Measurements from ENCODE around the gene LRRC39.
"Not testable (repeated sequence)": the region's sequence is repeated elsewhere in the genome, so short reads cannot be mapped to it uniquely, and the experiment has no call there.

Gene LRRC39

GRCh38 chr1:100178091-100178490, at the start of gene LRRC39:
LRRC39 (minus strand) TSS chr1:100178256; CDS start chr1:100168516, 9,740 bp downstream.
- DNase-seq (ENCODE audit: low spot score), result no peak

- no peak for DNase-seq (ENCODE audit: low spot score)
Measured at GRCh38 chr1:100222428-100222827, 44.4 kb upstream of the LRRC39 start.

DNA sequence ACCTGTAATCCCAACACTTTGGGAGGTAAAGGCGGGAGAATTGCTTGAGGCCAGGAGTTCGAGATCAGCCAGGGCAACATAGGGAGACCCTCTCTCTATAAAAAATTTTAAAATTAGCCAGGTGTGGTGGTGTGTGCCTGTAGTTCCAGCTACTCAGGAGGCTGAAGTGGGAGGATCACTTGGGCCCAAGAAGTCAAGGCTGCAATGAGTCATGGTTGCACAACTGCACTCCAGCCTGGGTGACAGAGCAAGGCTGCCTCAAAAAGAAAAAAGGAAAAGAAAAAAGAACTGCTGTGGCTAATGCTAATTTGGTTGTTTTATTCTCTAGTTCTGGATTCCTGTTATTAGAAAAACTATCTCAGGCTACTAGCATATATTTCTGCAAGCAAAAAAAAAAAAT, 41.8 kb upstream of the LRRC39 start:
- DNase-seq (ENCODE audit: low spot score), result no peak

GRCh38 chr1:100219457-100219856, 41.4 kb upstream of the LRRC39 start:
- DNase-seq (ENCODE audit: low spot score), result no peak

DNA sequence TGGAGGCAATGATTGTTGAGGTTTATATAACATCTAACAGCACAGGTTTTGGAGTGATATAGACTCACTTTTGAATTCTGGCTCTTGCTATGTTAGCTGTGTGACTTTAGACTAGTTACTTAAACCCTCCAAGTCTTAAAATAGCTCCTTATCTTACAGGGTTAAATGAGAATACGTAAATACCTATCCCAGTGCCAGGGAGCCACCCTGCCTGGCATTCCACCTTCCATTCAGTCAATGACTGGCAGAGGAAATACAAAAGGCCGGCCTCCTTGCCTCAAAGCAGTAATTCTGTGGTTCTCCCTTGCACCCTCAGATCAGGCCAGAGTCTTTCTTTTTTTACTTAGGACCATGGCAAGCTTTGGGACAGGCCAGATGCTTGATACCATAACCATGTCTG, 39.8 kb upstream of the LRRC39 start:
- DNase-seq (ENCODE audit: low spot score), result no peak

- DNase-seq (ENCODE audit: low spot score), result no peak
Measured at GRCh38 chr1:100215101-100215500, 37.0 kb upstream of the LRRC39 start.

DNA sequence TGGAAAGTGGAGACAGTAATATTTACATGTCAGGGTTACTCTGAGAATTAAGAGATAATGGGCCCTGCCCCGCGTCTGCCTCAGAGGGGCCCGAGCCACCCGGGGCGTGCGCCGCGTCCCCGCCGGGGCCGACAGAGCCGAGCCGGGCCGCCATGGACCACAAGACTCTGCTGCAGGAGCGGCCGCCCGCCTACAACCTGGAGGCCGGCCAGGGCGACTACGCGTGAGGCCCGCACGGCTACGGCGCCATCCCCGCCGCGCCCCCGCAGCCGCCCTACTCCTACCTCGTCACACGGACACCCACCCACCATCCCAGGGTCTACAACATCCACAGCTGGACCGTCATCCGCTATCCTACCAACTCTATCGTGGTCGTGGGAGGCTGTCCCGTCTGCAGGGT, 35.1 kb upstream of the LRRC39 start:
- no peak for DNase-seq (ENCODE audit: low spot score)

- DNase-seq (ENCODE audit: low spot score), result no peak
Measured at GRCh38 chr1:100206301-100206700, 28.2 kb upstream of the LRRC39 start.

DNA sequence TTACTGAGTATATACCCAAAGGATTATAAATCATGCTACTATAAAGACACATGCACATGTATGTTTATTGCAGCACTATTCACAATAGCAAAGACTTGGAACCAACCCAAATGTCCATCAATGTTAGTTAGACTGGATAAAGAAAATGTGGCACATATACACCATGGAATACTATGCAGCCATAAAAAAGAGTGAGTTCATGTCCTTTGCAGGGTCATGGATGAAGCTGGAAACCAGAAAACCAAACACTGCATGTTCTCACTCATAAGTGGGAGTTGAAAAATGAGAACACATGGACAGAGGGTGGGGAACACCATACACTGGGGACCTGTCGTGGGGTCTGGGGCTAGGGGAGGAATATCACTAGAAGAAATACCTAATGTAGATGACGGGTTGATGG, 27.5 kb upstream of the LRRC39 start:
- not testable (repeated sequence) for DNase-seq (ENCODE audit: low spot score)

DNA sequence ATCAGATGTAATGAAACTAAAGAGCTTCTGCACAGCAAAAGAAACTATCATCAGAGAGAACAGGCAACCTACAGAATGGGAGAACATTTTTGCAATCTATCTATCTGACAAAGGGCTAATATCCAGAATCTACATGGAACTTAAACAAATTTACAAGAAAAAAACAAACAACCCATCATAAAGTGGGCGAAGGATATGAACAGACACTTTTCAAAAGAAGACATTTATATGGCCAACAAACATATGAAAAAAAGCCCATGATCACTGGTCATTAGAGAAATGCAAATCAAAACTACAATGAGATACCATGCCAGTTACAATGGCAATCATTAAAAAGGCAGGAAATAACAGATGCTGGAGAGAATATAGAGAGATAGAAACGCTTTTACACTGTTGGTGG, 27.0 kb upstream of the LRRC39 start:
- not testable (repeated sequence) for DNase-seq (ENCODE audit: low spot score)

GRCh38 chr1:100202703-100203102, 24.6 kb upstream of the LRRC39 start:
- not testable (repeated sequence) for DNase-seq (ENCODE audit: low spot score)

DNA sequence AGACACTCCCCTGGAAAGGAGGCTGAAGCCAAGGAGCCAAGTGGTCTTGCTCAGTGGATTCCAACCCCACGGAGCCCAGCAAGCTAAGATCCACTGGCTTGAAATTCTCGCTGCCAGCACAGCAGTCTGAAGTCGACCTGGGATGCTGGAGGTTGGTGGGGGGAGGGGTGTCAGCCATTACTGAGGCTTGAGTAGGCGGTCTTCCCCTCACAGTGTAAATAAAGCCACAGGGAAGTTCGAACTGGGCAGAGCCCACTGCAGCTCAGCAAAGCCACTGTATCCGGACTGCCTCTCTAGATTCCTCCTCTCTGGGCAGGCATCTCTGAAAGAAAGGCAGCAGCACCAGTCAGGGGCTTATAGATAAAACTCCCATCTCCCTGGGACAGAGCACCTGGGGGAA, 22.0 kb upstream of the LRRC39 start:
- DNase-seq (ENCODE audit: low spot score), result not testable (repeated sequence)

GRCh38 chr1:100198596-100198995, 20.5 kb upstream of the LRRC39 start:
- no peak for DNase-seq (ENCODE audit: low spot score)

DNA sequence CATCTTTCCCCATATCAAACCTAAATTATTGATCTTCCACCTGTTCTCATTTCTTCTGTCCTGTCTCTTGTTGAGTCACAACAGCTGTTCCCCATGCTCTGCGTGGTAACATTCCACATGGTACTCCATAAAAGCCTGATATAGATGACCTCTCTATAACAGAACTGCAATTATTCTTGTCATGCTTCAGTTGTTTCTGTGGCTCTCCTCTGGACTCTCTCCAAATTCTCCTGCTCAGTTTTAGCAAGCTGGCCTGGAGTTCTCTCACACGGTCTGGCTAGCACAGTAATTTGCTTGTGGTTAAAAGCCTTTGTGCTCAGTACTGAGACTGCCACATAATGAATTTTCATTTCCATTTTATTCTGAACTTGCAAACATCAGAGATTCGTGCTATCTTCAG, 10.6 kb upstream of the LRRC39 start:
- DNase-seq (ENCODE audit: low spot score), result no peak

- no peak for DNase-seq (ENCODE audit: low spot score)
Measured at GRCh38 chr1:100187912-100188311, 9.9 kb upstream of the LRRC39 start.

DNA sequence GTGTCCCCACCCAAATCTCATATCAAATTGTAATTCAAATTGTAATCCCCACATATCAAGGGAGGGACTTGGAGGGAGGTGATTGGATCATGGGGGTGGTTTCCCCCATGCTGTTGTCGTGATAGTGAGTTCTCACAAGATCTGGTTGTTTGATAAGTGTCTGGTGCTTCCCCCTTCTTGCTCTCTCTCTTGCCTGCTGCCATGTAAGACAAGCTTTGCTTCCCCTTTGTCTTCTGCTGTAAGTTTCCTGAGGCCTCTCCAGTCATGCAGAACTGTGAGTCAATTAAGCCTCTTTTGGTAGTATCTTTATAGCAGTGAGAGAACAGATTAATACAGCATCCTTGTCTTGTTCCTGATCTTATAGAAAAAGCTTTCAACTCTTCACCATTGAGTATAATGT, 6.5 kb upstream of the LRRC39 start:
- DNase-seq (ENCODE audit: low spot score), result no peak

DNA sequence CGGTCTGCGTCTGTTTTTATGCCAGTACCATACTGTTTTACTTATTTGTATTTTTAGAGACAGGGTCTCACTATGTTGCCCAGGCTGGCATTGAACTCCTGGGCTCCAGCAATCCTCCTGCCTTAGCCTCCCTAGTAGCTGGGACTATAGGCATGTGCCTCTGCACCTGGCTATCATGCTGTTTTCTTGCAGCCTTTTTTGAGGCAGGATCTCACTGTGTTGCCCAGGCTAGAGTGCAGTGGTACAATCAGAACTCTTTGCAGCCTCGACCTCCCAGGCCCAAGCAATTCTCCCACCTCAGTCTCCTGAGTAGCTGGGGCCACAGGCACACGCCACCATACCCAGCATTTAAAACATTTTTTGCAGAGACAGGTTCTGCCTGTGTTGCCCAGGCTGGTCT, 5.3 kb upstream of the LRRC39 start:
- DNase-seq (ENCODE audit: low spot score), result no peak

DNA sequence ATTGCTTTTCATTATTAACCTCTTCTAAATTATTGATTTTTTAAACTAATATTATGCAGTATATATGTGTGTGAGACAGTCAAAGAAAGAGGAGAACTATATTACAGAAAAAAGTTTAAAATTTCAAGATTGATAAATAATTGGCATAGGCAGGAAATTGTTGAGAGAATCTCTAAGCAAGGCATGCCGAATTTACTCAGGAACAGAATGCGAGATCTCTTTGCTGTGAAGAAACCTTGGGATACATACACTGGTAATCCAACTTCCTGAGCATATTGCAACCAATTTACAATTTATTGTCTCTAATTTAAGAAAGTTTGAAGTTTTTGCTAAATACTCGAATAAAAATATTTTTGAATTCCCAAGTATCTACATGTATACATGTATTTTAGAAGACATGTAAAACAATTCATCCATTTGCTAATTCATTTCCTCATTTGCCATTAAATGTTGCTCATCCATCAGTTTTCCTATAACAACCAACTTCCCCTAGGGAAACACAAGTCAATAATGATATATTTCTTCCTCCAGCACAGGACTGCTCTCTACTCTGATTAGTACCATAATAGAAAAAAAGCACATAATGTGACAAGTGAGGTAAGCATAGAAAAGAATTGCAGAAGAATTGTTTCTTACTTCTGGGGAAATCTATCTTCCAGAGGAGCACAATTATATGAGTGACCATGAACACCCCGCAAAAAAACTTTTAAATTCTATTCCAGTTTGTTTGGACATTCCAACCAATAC, 588 bp downstream of the LRRC39 start:
- no peak for DNase-seq (ENCODE audit: low spot score)

GRCh38 chr1:100168051-100168450, 10.0 kb downstream of the LRRC39 start:
- DNase-seq (ENCODE audit: low spot score), result no peak

DNA sequence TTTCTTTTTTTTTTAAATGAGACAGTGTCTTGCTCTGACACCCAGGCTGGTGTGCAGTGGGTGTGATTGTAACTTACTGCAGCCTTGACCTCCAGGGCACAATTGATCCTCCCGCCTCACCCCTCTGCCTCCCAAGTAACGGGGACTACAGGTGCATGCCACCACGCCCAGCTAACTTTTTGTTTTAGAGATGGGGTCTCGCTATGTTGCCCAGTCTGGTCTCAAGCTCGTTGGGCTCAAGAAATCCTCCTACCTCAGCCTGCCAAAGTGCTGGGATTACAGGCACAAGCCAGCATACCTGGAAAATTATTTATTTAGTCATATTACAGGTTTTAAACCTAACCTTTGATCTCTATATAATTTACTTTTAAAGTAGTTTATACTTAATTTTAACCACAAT, 13.4 kb downstream of the LRRC39 start:
- no peak for DNase-seq (ENCODE audit: low spot score)

- no peak for DNase-seq (ENCODE audit: low spot score)
Measured at GRCh38 chr1:100164216-100164615, 13.8 kb downstream of the LRRC39 start.

- DNase-seq (ENCODE audit: low spot score), result no peak
Measured at GRCh38 chr1:100162881-100163280, 15.2 kb downstream of the LRRC39 start.

- DNase-seq (ENCODE audit: low spot score), result no peak
Measured at GRCh38 chr1:100152271-100152670, 25.8 kb downstream of the LRRC39 start.

- no peak for DNase-seq (ENCODE audit: low spot score)
Measured at GRCh38 chr1:100151679-100152078, 26.4 kb downstream of the LRRC39 start.
